ENCODE data around the gene PKDCC. TPM values are rescaled to one million over a fixed set of nuclear protein-coding genes. Genes with fewer than 3 reads are reported as not detected.

PKDCC gene
- total RNA-seq, 1 donor from 2014 or later = 8.5 TPM

- H3K27me3 ChIP-seq (ENCODE audit: control insufficient read depth, insufficient read depth, low read length) = no peaks in the 10 kb centered on the region
- DNase-seq (ENCODE audit: low read depth) = no peak
Observed at GRCh38 chr2:42053791-42054701, 6.2 kb downstream of the PKDCC start.

GRCh38 chr2:42054714-42055430, 7.1 kb downstream of the PKDCC start:
- Histone ChIP-seq H3K36me3 (ENCODE audit: control insufficient read depth, insufficient read depth, low read length) (peaks cover 4% of the 10 kb centered on the region), H3K4me3 (ENCODE audit: low read depth, low read length) (no peak overlapping the region), H3K27me3 (ENCODE audit: control insufficient read depth, insufficient read depth, low read length) (no peaks in the 10 kb centered on the region)
- TF ChIP-seq CTCF (IDR thresholded peaks at IDR 0.05; ENCODE audit: insufficient read depth, low read length, poor library complexity, severe bottlenecking) = no peak
- no peak for DNase-seq (ENCODE audit: low read depth)

More at GRCh38 chr2:42053791-42054701, 6.2 kb downstream of the PKDCC start:
- peaks cover 4% of the 10 kb centered on the region for H3K36me3 ChIP-seq (ENCODE audit: control insufficient read depth, insufficient read depth, low read length)
- no peak overlapping the region for H3K4me3 ChIP-seq (ENCODE audit: low read depth, low read length)
- TF ChIP-seq CTCF (IDR thresholded peaks at IDR 0.05; ENCODE audit: insufficient read depth, low read length, poor library complexity, severe bottlenecking) = no peak

- H3K36me3 ChIP-seq (ENCODE audit: control insufficient read depth, insufficient read depth, low read length) = peaks cover 4% of the 10 kb centered on the region
- no peak overlapping the region for H3K4me3 ChIP-seq (ENCODE audit: low read depth, low read length)
- no peak for DNase-seq (ENCODE audit: low read depth)
- no peaks in the 10 kb centered on the region for H3K27me3 ChIP-seq (ENCODE audit: control insufficient read depth, insufficient read depth, low read length)
- no peak for TF ChIP-seq CTCF (IDR thresholded peaks at IDR 0.05; ENCODE audit: insufficient read depth, low read length, poor library complexity, severe bottlenecking)
Observed at GRCh38 chr2:42055573-42056514, 8.0 kb downstream of the PKDCC start.

GRCh38 chr2:42057159-42057901, 9.5 kb downstream of the PKDCC start:
- peaks cover 4% of the 10 kb centered on the region for H3K36me3 ChIP-seq (ENCODE audit: control insufficient read depth, insufficient read depth, low read length)
- TF ChIP-seq CTCF (IDR thresholded peaks at IDR 0.05; ENCODE audit: insufficient read depth, low read length, poor library complexity, severe bottlenecking) = no peak
- H3K27me3 ChIP-seq (ENCODE audit: control insufficient read depth, insufficient read depth, low read length) = no peaks in the 10 kb centered on the region
- no peak overlapping the region for H3K4me3 ChIP-seq (ENCODE audit: low read depth, low read length)
- DNase-seq (ENCODE audit: low read depth) = no peak

GRCh38 chr2:42057902-42058450, 10.2 kb downstream of the PKDCC start:
- no peak for TF ChIP-seq CTCF (IDR thresholded peaks at IDR 0.05; ENCODE audit: insufficient read depth, low read length, poor library complexity, severe bottlenecking)
- H3K27me3 ChIP-seq (ENCODE audit: control insufficient read depth, insufficient read depth, low read length) = no peaks in the 10 kb centered on the region
- H3K4me3 ChIP-seq (ENCODE audit: low read depth, low read length) = no peak overlapping the region
- peaks cover 4% of the 10 kb centered on the region for H3K36me3 ChIP-seq (ENCODE audit: control insufficient read depth, insufficient read depth, low read length)
- DNase-seq (ENCODE audit: low read depth) = no peak
